Measurements from ENCODE around the gene DNAJC8. TPM values are rescaled to one million over a fixed set of nuclear protein-coding genes. Genes with fewer than 3 reads are reported as not detected.

The DNAJC8 gene
- total RNA-seq, 1 donor from 2014 or later, result 103 TPM

- Mint-ChIP-seq H3K9me3 (no peaks in the 10 kb centered on the region), H3K36me3 (ENCODE audit: low read depth) (peaks cover 8% of the 10 kb centered on the region), H3K27me3 (no peaks in the 10 kb centered on the region), H3K27ac (peak overlapping the region; percentile 99), H3K4me1 (peaks cover 65% of the 10 kb centered on the region), H3K4me3 (peak overlapping the region; percentile 99)
- DNase-seq (no peak), ATAC-seq (ENCODE audit: low read depth) (no peak)
- POLR2A ChIA-PET, result interaction anchor here (0.6 to 7.9 kb wide), 11 partner anchors 11 to 668 kb away, joined by 3 to 171 read pairs (median 6); partner anchors contain the start of genes ATP5IF1, DNAJC8, MED18 and RCC1
- intact Hi-C loops (cut with micrococcal nuclease), result loop anchor here (2.0 to 5.0 kb wide), 10 partner anchors 14 to 936 kb away; partner anchors contain the start of genes DNAJC8, GMEB1, PHACTR4 and RCC1
- TF ChIP-seq CTCF (IDR thresholded peaks at IDR 0.05), result no peak
- CTCF ChIA-PET, result interaction anchor here (1.3 kb wide), 1 partner anchor 11 kb away, joined by 3 read pairs; the partner anchor contains the start of gene ATP5IF1
These were observed 13.6 kb upstream of the DNAJC8 start for GRCh38 chr1:28246427-28246832.

DNA sequence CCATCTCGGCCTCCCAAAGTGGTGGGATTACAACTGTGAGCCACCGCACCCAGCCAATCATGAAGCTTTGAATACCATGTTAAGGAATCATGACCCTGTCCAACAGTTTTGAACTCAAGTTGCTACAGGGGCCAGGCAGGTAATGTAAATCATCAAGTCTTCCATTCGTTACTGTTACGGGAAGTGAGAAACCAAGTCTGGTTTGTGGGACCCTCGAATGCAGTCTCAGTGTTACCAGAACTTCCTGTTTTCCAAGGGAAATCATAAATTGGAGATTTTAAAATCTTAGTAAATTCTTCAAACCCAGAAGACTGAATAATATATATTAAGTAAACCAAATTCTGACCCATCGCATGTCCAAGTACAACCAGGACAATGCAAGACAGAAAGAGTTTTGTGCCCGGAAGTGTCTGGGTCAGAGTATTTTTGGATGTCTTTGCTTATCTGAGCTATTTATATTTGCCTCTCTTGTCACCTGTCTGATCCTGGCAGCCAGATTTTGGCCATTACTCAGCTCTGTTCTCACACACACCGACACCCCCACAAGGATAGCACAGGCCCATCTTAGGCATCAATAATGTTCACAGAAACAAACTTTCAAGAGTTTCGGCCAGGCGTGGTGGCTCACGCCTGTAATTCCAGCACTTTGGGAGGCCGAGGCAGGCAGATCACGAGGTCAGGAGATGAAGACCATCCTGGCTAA, 11.9 kb upstream of the DNAJC8 start:
- no peak for TF ChIP-seq CTCF (IDR thresholded peaks at IDR 0.05)
- Mint-ChIP-seq H3K9me3 (no peaks in the 10 kb centered on the region), H3K27me3 (no peaks in the 10 kb centered on the region), H3K27ac (peak overlapping the region; percentile 92), H3K4me1 (peaks cover 62% of the 10 kb centered on the region), H3K36me3 (ENCODE audit: low read depth) (peaks cover 11% of the 10 kb centered on the region), H3K4me3 (peak overlapping the region; percentile 80)
- ATAC-seq (ENCODE audit: low read depth), result no peak
- POLR2A ChIA-PET, result interaction anchor here (0.6 to 7.9 kb wide), 11 partner anchors 9 to 472 kb away, joined by 3 to 171 read pairs (median 5); partner anchors contain the start of genes ATP5IF1, DNAJC8, MED18 and RCC1
- no peak for DNase-seq
- intact Hi-C loops (cut with micrococcal nuclease), result loop anchor here (2.0 to 5.0 kb wide), 8 partner anchors 14 to 938 kb away; partner anchors contain the start of genes GMEB1, SESN2, SRSF4 and STX12
- CTCF ChIA-PET, result interaction anchor here (0.7 kb wide), 1 partner anchor 12 kb away, joined by 3 read pairs; no protein-coding TSS in a partner anchor

DNA sequence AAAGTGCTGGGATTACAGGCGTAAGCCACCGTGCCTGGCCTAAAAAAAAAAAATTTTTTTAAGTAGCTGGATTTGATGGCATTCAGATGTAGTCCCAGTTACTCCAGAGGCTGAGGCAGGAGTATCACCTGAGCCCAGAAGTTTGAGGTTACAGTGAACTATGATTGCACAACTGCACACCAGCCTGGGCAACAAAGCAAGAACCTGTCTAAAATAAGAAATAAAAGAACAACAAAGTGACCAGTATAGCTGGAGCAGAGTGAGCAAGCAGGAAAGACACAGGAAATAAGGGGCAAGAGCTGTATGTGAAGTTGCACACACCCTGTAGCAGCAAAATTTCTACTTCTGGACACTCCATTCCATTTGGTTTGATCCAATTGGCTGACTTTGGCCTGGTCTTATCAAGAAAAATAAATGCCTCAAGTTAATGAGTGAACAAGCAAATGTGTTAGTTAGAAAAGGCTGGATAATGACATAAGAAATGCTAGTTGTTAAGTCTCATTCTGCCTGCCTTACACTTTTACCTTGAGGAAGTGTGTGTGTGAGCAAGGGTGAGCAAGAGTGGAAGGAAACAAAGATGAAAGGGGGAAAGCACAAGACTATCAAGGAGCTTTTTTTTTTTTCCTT, 11.0 kb upstream of the DNAJC8 start:
- no peaks in the 10 kb centered on the region for H3K9me3 Mint-ChIP-seq
- no peaks in the 10 kb centered on the region for H3K27me3 Mint-ChIP-seq
- ATAC-seq (ENCODE audit: low read depth) (no peak), DNase-seq (no peak)
- POLR2A ChIA-PET, result interaction anchor here (0.6 to 7.9 kb wide), 8 partner anchors 8 to 1423 kb away, joined by 4 to 171 read pairs (median 24); partner anchors contain the start of genes ATP5IF1, DNAJC8, MED18 and RCC1
- H3K36me3 Mint-ChIP-seq (ENCODE audit: low read depth), result peaks cover 14% of the 10 kb centered on the region
- CTCF ChIA-PET, result no interaction called here
- H3K4me3 Mint-ChIP-seq, result peak overlapping the region; percentile 45
- H3K27ac Mint-ChIP-seq, result peak overlapping the region; percentile 92
- intact Hi-C loops (cut with micrococcal nuclease), result loop anchor here (2.0 kb wide), 1 partner anchor 15 kb away; the partner anchor contains the start of gene SESN2
- H3K4me1 Mint-ChIP-seq, result peaks cover 53% of the 10 kb centered on the region
- no peak for TF ChIP-seq CTCF (IDR thresholded peaks at IDR 0.05)

DNA sequence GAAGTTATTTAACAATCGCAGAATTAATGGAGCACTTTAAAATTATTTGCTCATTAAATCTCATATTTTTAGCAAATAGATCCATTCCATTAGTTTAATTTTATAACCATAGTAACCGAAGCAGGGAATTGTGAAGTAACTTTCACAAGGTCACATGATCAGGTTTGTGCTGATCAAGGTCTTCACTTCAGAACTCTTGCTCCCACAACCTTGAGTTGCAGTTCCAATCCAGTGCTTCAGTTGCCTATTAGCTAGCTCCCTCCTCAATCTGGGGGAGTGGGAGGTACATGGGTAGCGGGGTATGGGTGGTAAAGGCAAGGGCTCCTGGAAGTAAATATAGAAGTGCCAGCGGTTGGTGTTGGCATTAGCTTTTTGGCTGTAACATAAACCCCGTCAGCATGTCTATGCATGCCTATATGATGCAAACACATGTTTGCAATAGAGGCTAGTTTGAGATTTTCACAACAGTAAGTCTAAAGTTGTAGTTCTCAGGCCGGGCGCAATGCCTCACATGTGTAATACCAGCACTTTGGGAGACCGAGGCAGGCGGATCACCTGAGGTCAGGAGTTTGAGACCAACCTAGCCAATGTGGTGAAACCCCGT, 8.9 kb upstream of the DNAJC8 start:
- Mint-ChIP-seq H3K4me3 (no peak overlapping the region), H3K27me3 (no peaks in the 10 kb centered on the region), H3K4me1 (peaks cover 33% of the 10 kb centered on the region), H3K9me3 (no peaks in the 10 kb centered on the region), H3K27ac (no peak overlapping the region), H3K36me3 (ENCODE audit: low read depth) (peaks cover 11% of the 10 kb centered on the region)
- intact Hi-C loops (cut with micrococcal nuclease), result no loop called here
- DNase-seq (no peak), ATAC-seq (ENCODE audit: low read depth) (no peak)
- ChIA-PET POLR2A (interaction anchor here (0.6 to 3.3 kb wide), 4 partner anchors 16 to 376 kb away, joined by 3 to 13 read pairs (median 6); partner anchors contain the start of gene MED18), CTCF (no interaction called here)
- no peak for TF ChIP-seq CTCF (IDR thresholded peaks at IDR 0.05)

All from activated B cell treated with CpG ODN at 0.5 μM for 24 hours (primary cell).